ENCODE results near the gene SYTL1. TPM values are rescaled to one million over a fixed set of nuclear protein-coding genes. Genes with fewer than 3 reads are reported as not detected.
A peak's percentile ranks its signal among the peaks of the same experiment; 100 is the strongest.

Gene SYTL1
- total RNA-seq, 3 donors from 2014 or later (not counting 1 experiment from before 2014, with no cell fraction given) = 244 to 312 (median 273) TPM

DNA sequence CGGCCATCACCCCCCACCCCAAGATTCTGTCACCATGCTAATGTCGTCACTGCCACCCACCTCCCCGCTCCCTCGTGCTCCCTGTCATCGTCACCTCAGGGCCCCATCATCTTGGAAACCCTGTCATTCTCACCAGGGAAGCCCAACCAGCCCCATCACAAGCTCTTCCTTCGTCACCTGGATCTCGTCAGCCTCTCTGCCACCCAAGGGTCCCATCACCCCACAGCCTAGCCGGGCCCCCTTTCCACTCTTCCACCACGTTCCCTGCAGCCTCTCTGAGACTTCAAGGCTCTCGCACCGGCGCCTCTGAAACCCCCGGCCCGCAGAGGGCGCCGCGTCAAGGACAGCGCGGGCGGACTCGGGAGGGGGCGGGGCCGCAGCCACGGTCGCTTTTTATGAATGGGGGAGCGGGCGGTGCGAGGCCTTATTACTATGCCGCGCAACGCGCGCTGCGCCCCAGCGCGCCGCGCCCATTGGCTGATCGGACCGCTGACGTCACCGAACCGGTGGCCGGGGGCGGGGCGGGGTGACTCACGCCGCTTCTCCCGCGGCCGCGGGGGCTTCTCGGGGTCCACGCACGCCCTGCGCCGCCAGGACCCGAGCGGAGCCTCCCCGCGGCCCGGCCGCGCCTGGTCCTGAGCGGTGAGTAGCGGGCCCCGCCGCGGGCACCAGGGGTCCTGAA is 50.4 kb downstream of the SYTL1 start, which contains the start of gene GPR3:
GPR3 (plus strand) TSS at position 527 of the 682 bp plus-strand sequence. CDS start 1,177 bp downstream, outside the sequence.
- Mint-ChIP-seq H3K9me3 (no peaks in the 10 kb centered on the region), H3K27ac (peak within 1 kb of the TSS; percentile 84 to 98), H3K4me3 (peak within 1 kb of the TSS; percentile 87), H3K27me3 (ENCODE audit: low read depth in 2 of 2) (peaks cover 7 to 14% of the 10 kb centered on the region in 2 donors), H3K36me3 (no peaks in the 10 kb centered on the region), H3K4me1 (peaks cover 9 to 19% of the 10 kb centered on the region in 2 donors)
- Histone ChIP-seq H3K4me1 (ENCODE audit: control insufficient read depth, insufficient read depth, low read length) (peaks cover 23% of the 10 kb centered on the region), H3K36me3 (ENCODE audit: control insufficient read depth, insufficient read depth, low read length) (no peaks in the 10 kb centered on the region), H3K27ac (ENCODE audit: low read length) (no peak within 1 kb of the TSS), H3K9me3 (ENCODE audit: control insufficient read depth, insufficient read depth, low read length) (no peaks in the 10 kb centered on the region), H3K27me3 (ENCODE audit: control insufficient read depth, insufficient read depth, low read length) (no peaks in the 10 kb centered on the region), H3K4me3 (ENCODE audit: low read length) (peak within 1 kb of the TSS; percentile 20)
- TF ChIP-seq CTCF (IDR thresholded peaks at IDR 0.05) = peak; percentile 45
- WGBS (ENCODE audit: insufficient coverage) = 2% methylated on average over 69 of the region's 69 CpGs
- intact Hi-C loops (cut with micrococcal nuclease) = no loop called here
- ATAC-seq = peak; percentile 88 to 96 (median 93)
- peak; percentile 95 to 96 for DNase-seq

DNA sequence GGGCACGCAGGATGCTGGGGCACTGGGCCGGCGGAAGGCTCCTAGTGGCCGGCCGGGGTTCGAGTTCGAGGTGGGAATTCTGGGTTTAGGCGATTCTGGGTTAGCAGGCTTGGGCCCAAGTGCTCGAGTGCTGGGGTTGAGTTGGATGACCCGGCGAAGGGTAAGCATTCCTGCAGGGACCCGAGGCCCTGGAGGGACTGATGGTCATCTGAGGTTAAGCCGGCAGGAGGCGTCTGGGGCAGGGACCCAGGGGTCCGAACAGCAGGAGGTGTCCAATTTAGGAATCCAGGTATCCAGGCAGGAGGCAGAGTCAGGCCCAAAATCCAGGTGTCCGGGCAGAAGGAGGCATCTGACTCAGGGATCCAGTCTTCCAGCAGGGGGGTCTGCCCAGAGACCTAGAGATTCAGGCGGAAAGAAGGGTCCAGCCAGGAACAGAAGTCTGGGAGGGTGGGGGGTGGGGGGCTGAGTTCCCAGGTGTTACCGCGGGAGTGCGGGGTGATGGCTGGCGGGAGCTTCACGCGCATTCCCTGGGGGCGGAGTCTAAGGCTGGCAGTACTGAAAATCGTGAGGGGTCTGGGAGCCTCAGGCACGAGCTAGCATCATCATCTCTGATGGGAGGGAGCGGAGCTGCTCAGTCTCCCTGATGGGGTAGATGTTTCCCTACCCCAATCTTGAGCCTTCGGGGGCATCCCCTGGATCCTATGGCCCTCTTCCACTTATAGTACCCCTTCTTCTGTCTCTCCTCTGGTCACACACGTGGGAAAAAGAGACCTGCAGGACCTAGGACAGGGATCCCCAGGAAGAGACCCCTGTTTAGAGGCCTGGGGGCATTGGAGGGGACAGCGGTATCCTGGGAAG is 51.2 kb downstream of the SYTL1 start:
- Mint-ChIP-seq H3K27ac (peak overlapping the region in 1 of 2 donors; percentile 98), H3K36me3 (no peaks in the 10 kb centered on the region), H3K27me3 (ENCODE audit: low read depth in 2 of 2) (peaks cover 7 to 14% of the 10 kb centered on the region in 2 donors), H3K4me1 (peaks cover 9 to 19% of the 10 kb centered on the region in 2 donors), H3K9me3 (no peaks in the 10 kb centered on the region), H3K4me3 (peak overlapping the region; percentile 61)
- H3K27me3 ChIP-seq (ENCODE audit: control insufficient read depth, insufficient read depth, low read length) = no peaks in the 10 kb centered on the region
- peaks cover 23% of the 10 kb centered on the region for H3K4me1 ChIP-seq (ENCODE audit: control insufficient read depth, insufficient read depth, low read length)
- DNase-seq (no peak), ATAC-seq (no peak)
- WGBS (ENCODE audit: insufficient coverage) = 46% methylated on average over 30 of the region's 30 CpGs
- no peak overlapping the region for H3K27ac ChIP-seq (ENCODE audit: low read length)
- peak overlapping the region; percentile 20 for H3K4me3 ChIP-seq (ENCODE audit: low read length)
- no peak for TF ChIP-seq CTCF (IDR thresholded peaks at IDR 0.05)
- intact Hi-C loops (cut with micrococcal nuclease) = no loop called here
- H3K9me3 ChIP-seq (ENCODE audit: control insufficient read depth, insufficient read depth, low read length) = no peaks in the 10 kb centered on the region
- no peaks in the 10 kb centered on the region for H3K36me3 ChIP-seq (ENCODE audit: control insufficient read depth, insufficient read depth, low read length)

- intact Hi-C loops (cut with micrococcal nuclease) = loop anchor here (2.0 kb wide), 2 partner anchors 61 to 269 kb away; no protein-coding TSS in a partner anchor
Measured at GRCh38 chr1:27393641-27394281, 51.9 kb downstream of the SYTL1 start.

More at GRCh38 chr1:27393641-27394281, 51.9 kb downstream of the SYTL1 start:
- Histone ChIP-seq H3K27me3 (ENCODE audit: control insufficient read depth, insufficient read depth, low read length) (no peaks in the 10 kb centered on the region), H3K9me3 (ENCODE audit: control insufficient read depth, insufficient read depth, low read length) (no peaks in the 10 kb centered on the region), H3K4me1 (ENCODE audit: control insufficient read depth, insufficient read depth, low read length) (peaks cover 23% of the 10 kb centered on the region), H3K27ac (ENCODE audit: low read length) (no peak overlapping the region), H3K4me3 (ENCODE audit: low read length) (no peak overlapping the region), H3K36me3 (ENCODE audit: control insufficient read depth, insufficient read depth, low read length) (no peaks in the 10 kb centered on the region)
- DNase-seq (no peak), ATAC-seq (no peak)
- Mint-ChIP-seq H3K4me3 (peak overlapping the region; percentile 9), H3K36me3 (no peaks in the 10 kb centered on the region), H3K9me3 (no peaks in the 10 kb centered on the region), H3K4me1 (peaks cover 9 to 19% of the 10 kb centered on the region in 2 donors), H3K27ac (peak overlapping the region in 1 of 2 donors; percentile 98), H3K27me3 (ENCODE audit: low read depth in 2 of 2) (peaks cover 7 to 10% of the 10 kb centered on the region in 2 donors)
- WGBS (ENCODE audit: insufficient coverage) = 96% methylated on average over 18 of the region's 18 CpGs
- TF ChIP-seq CTCF (IDR thresholded peaks at IDR 0.05) = no peak
